Trophoblast cell (in vitro differentiated cells and primary cell): ENCODE measurements around the gene GLIS1.

ENCODE experiments used
- DNase-seq, 2 donors: peaks; one replicate each; pipeline ENCODE4 v3.0.0-alpha.2; 2016
- H2AFZ ChIP-seq: 2 replicates; pipeline ENCODE4 v1.6.1; 2013; ENCODE audit warnings: low read length, moderate library complexity, mild to moderate bottlenecking; ENCODE audit not compliant: insufficient read depth, poor library complexity
- H2AK5ac ChIP-seq: 2 replicates; pipeline ENCODE4 v1.6.1; 2013; ENCODE audit warnings: mild to moderate bottlenecking, low read length
- H2BK120ac ChIP-seq: 2 replicates; pipeline ENCODE4 v1.6.1; 2013; ENCODE audit warnings: low read length, mild to moderate bottlenecking, moderate library complexity; ENCODE audit not compliant: insufficient read depth, poor library complexity
- H2BK12ac ChIP-seq: 2 replicates; pipeline ENCODE4 v1.6.1; 2013; ENCODE audit warnings: mild to moderate bottlenecking, low read length, moderate library complexity
- H2BK5ac ChIP-seq: 2 replicates; pipeline ENCODE4 v1.6.1; 2013; ENCODE audit warnings: low read length, low read depth, moderate library complexity, mild to moderate bottlenecking; ENCODE audit not compliant: poor library complexity
- H3K14ac ChIP-seq: 2 replicates; pipeline ENCODE4 v1.6.1; 2013; ENCODE audit warnings: mild to moderate bottlenecking, low read length
- H3K18ac ChIP-seq: 2 replicates; pipeline ENCODE4 v1.6.1; 2013; ENCODE audit warnings: mild to moderate bottlenecking, low read length
- H3K23ac ChIP-seq: 2 replicates; pipeline ENCODE4 v1.6.1; 2013; ENCODE audit warnings: low read length
- H3K27ac ChIP-seq: 2 replicates; pipeline ENCODE4 v1.5.1; 2013; ENCODE audit warnings: low read depth, mild to moderate bottlenecking, inconsistent platforms, low read length, moderate library complexity
- H3K27me3 ChIP-seq: 2 replicates; pipeline ENCODE4 v1.6.1; 2013; ENCODE audit warnings: inconsistent platforms, mild to moderate bottlenecking, low read length, moderate library complexity; ENCODE audit not compliant: insufficient read depth
- H3K36me3 ChIP-seq, 2 experiments: 1 replicate in 1 of 2; 2 replicates in 1 of 2; pipeline ENCODE4 v1.6.1; 2013; ENCODE audit warnings: low read length in 2 of 2, mild to moderate bottlenecking in 2 of 2, moderate library complexity in 1 of 2; ENCODE audit not compliant: insufficient read depth in 2 of 2, control insufficient read depth in 1 of 2
- H3K4ac ChIP-seq: 2 replicates; pipeline ENCODE4 v1.6.1; 2013; ENCODE audit warnings: low read depth, mild to moderate bottlenecking, low read length, moderate library complexity
- H3K4me1 ChIP-seq, 2 experiments: 1 replicate in 1 of 2; 2 replicates in 1 of 2; pipeline ENCODE4 v1.6.1; 2013; ENCODE audit warnings: low read length in 2 of 2, mild to moderate bottlenecking in 2 of 2, moderate library complexity in 1 of 2; ENCODE audit not compliant: insufficient read depth in 2 of 2, control insufficient read depth in 1 of 2
- H3K4me2 ChIP-seq: 2 replicates; pipeline ENCODE4 v1.6.1; 2013; ENCODE audit warnings: inconsistent platforms, mild to moderate bottlenecking, low read length, moderate library complexity
- H3K4me3 ChIP-seq: 2 replicates; pipeline ENCODE4 v1.5.1; 2013; ENCODE audit warnings: mild to moderate bottlenecking, low read depth, low read length, inconsistent platforms
- H3K79me1 ChIP-seq: one replicate; pipeline ENCODE4 v1.6.1; 2013; ENCODE audit warnings: low read length
- H3K79me2 ChIP-seq: 2 replicates; pipeline ENCODE4 v1.6.1; 2013; ENCODE audit warnings: low read length, mild to moderate bottlenecking; ENCODE audit not compliant: control insufficient read depth, insufficient read depth, poor library complexity
- H3K9ac ChIP-seq: 2 replicates; pipeline ENCODE4 v1.6.1; 2013; ENCODE audit warnings: mild to moderate bottlenecking, low read length
- H3K9me3 ChIP-seq: 2 replicates; pipeline ENCODE4 v1.6.1; 2013; ENCODE audit warnings: low read depth, mild to moderate bottlenecking, control low read depth, inconsistent platforms, low read length; ENCODE audit not compliant: insufficient read depth
- H4K12ac ChIP-seq: 2 replicates; pipeline ENCODE4 v1.6.1; 2013; ENCODE audit warnings: low read depth, mild to moderate bottlenecking, low read length, moderate library complexity
- H4K8ac ChIP-seq: 2 replicates; pipeline ENCODE4 v1.6.1; 2013; ENCODE audit warnings: low read depth, mild to moderate bottlenecking, low read length, moderate library complexity
- H4K91ac ChIP-seq: one replicate; pipeline ENCODE4 v1.6.1; 2013; ENCODE audit warnings: low read depth, mild to moderate bottlenecking, low read length, moderate library complexity
- WGBS: extraction: QIAGEN DNeasy Blood & Tissue Kit; methylation state at CpG from one replicate; pipeline ENCODE4 v1.1.7; 2013; ENCODE audit warnings: missing lambda C conversion rate; ENCODE audit not compliant: insufficient read length, insufficient coverage; ENCODE audit errors: extremely low coverage; 5-methylcytosine and 5-hydroxymethylcytosine counted together

GLIS1 gene

GRCh38 chr1:53508056-53508990, 230.6 kb downstream of the GLIS1 start:
- WGBS, result no CpG with 5 or more reads among the region's 22 CpGs
- no peak overlapping the region for H4K91ac ChIP-seq
- H4K8ac ChIP-seq, result no peak overlapping the region
- H2BK5ac ChIP-seq, result no peak overlapping the region
- peaks cover 11 to 21% of the 10 kb centered on the region in 2 experiments for H3K4me1 ChIP-seq
- H3K36me3 ChIP-seq, result no peaks in the 10 kb centered on the region
- H3K23ac ChIP-seq, result no peak overlapping the region
- H3K79me1 ChIP-seq, result peaks cover 6% of the 10 kb centered on the region
- H3K14ac ChIP-seq, result no peak overlapping the region
- no peak overlapping the region for H2AFZ ChIP-seq
- H3K9me3 ChIP-seq, result no peaks in the 10 kb centered on the region
- no peak overlapping the region for H3K18ac ChIP-seq
- no peak overlapping the region for H3K4me2 ChIP-seq
- no peak overlapping the region for H3K4ac ChIP-seq
- H3K27ac ChIP-seq, result no peak overlapping the region
- H3K27me3 ChIP-seq, result no peaks in the 10 kb centered on the region
- no peaks in the 10 kb centered on the region for H3K79me2 ChIP-seq
- no peak overlapping the region for H2BK120ac ChIP-seq
- no peak overlapping the region for H2BK12ac ChIP-seq
- DNase-seq, result no peak
- no peak overlapping the region for H2AK5ac ChIP-seq
- H3K4me3 ChIP-seq, result no peak overlapping the region
- no peak overlapping the region for H3K9ac ChIP-seq
- no peak overlapping the region for H4K12ac ChIP-seq

DNA sequence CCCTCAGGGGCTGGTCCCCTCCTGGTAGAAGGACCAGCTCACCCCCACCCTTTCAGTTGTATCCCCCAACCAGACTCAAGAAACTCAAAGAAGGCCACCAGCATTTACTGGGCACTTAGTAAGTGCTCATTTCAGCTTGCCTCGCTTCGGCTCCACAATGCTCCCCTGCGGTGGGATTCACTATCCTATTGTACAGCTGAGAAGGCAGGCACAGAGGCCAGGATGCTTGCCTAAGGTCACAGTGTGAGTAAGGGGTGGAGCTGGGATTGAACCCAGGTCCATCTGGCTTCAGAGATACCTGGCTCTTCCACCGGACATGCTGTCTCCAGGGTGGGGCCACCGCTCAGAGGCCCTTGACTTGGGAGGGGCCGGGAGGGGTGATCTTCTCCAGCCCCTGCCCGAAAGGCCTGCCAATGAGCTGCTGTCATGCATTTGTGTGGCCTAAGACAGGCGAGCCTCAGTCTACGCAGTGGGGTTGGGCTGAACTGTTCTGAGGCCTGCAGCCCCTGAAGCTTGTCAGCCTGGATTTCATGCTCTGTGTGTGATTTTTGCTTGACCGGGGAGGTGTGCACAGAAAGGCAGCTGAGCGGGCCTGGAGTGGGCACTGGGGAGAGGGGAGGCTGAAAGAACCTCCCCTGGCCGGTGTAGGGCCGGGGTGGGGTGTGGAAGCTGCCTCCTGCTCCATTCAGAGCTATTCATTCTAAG, 231.7 kb downstream of the GLIS1 start:
- Histone ChIP-seq H3K9ac (no peak overlapping the region), H4K12ac (no peak overlapping the region), H3K18ac (no peak overlapping the region), H3K36me3 (no peaks in the 10 kb centered on the region), H3K9me3 (no peaks in the 10 kb centered on the region), H3K79me1 (no peaks in the 10 kb centered on the region), H3K4ac (no peak overlapping the region), H3K27me3 (no peaks in the 10 kb centered on the region), H3K4me2 (no peak overlapping the region), H2AFZ (no peak overlapping the region), H2BK12ac (no peak overlapping the region), H3K79me2 (no peaks in the 10 kb centered on the region), H3K4me1 (peaks cover 6 to 11% of the 10 kb centered on the region in 2 experiments), H2BK120ac (no peak overlapping the region), H3K4me3 (no peak overlapping the region), H3K27ac (no peak overlapping the region), H4K91ac (no peak overlapping the region), H3K23ac (no peak overlapping the region), H3K14ac (no peak overlapping the region), H2BK5ac (no peak overlapping the region), H4K8ac (no peak overlapping the region), H2AK5ac (no peak overlapping the region)
- no CpG with 5 or more reads among the region's 13 CpGs for WGBS
- no peak for DNase-seq

GRCh38 chr1:53506355-53507050, 232.5 kb downstream of the GLIS1 start:
- Histone ChIP-seq H2BK5ac (no peak overlapping the region), H3K14ac (no peak overlapping the region), H3K27me3 (no peaks in the 10 kb centered on the region), H3K18ac (no peak overlapping the region), H2BK120ac (no peak overlapping the region), H3K23ac (no peak overlapping the region), H3K36me3 (no peaks in the 10 kb centered on the region), H3K9me3 (no peaks in the 10 kb centered on the region), H4K91ac (no peak overlapping the region), H3K4me1 (peaks cover 4 to 7% of the 10 kb centered on the region in 2 experiments), H3K79me1 (no peaks in the 10 kb centered on the region), H3K79me2 (no peaks in the 10 kb centered on the region), H2AK5ac (no peak overlapping the region), H4K12ac (no peak overlapping the region), H4K8ac (no peak overlapping the region), H3K4me3 (no peak overlapping the region), H3K9ac (no peak overlapping the region), H3K27ac (no peak overlapping the region), H3K4me2 (no peak overlapping the region), H2BK12ac (no peak overlapping the region), H3K4ac (no peak overlapping the region), H2AFZ (no peak overlapping the region)
- DNase-seq, result no peak
- no CpG with 5 or more reads among the region's 25 CpGs for WGBS

DNA sequence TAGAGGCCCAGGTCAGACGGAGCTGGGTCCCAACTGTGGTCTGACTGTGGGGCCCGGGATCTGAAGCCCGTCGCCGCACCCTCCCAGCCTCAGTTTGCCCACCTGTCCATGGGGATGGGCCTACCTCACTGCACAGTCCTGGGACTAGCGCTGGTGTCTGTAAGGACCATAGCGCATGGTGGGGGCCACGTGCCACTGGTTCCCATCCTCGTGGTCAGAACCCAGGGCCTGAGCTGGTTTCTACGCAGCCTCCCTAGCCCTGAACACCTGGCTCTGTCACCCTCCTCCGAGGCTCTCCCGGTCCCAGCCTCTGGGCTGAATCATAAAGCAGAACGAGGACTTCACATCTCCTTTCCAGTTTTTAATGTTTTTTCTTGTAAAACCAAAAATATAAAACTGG, 233.1 kb downstream of the GLIS1 start:
- no peak for DNase-seq
- Histone ChIP-seq H2BK5ac (no peak overlapping the region), H3K14ac (no peak overlapping the region), H3K4me2 (no peak overlapping the region), H3K79me2 (no peaks in the 10 kb centered on the region), H3K4ac (no peak overlapping the region), H3K9me3 (no peaks in the 10 kb centered on the region), H3K27me3 (no peaks in the 10 kb centered on the region), H4K12ac (no peak overlapping the region), H3K9ac (no peak overlapping the region), H3K27ac (no peak overlapping the region), H3K4me3 (no peak overlapping the region), H4K91ac (no peak overlapping the region), H2AFZ (no peak overlapping the region), H3K23ac (no peak overlapping the region), H3K79me1 (no peaks in the 10 kb centered on the region), H3K18ac (no peak overlapping the region), H2AK5ac (no peak overlapping the region), H2BK120ac (no peak overlapping the region), H3K4me1 (peaks cover 0 to 3% of the 10 kb centered on the region in 2 experiments), H3K36me3 (no peaks in the 10 kb centered on the region), H4K8ac (no peak overlapping the region), H2BK12ac (no peak overlapping the region)
- WGBS, result no CpG with 5 or more reads among the region's 13 CpGs
